UCSD-AML1 (cell line): ENCODE data around the gene ZNF667.
A peak's percentile ranks its signal among the peaks of the same experiment; 100 is the strongest.

ENCODE experiments used
- DNase-seq: peaks from one replicate; lab custom pipeline; 2025; ENCODE audit not compliant: unreplicated experiment; lab: John Stamatoyannopoulos, UW

ZNF667 gene

DNA sequence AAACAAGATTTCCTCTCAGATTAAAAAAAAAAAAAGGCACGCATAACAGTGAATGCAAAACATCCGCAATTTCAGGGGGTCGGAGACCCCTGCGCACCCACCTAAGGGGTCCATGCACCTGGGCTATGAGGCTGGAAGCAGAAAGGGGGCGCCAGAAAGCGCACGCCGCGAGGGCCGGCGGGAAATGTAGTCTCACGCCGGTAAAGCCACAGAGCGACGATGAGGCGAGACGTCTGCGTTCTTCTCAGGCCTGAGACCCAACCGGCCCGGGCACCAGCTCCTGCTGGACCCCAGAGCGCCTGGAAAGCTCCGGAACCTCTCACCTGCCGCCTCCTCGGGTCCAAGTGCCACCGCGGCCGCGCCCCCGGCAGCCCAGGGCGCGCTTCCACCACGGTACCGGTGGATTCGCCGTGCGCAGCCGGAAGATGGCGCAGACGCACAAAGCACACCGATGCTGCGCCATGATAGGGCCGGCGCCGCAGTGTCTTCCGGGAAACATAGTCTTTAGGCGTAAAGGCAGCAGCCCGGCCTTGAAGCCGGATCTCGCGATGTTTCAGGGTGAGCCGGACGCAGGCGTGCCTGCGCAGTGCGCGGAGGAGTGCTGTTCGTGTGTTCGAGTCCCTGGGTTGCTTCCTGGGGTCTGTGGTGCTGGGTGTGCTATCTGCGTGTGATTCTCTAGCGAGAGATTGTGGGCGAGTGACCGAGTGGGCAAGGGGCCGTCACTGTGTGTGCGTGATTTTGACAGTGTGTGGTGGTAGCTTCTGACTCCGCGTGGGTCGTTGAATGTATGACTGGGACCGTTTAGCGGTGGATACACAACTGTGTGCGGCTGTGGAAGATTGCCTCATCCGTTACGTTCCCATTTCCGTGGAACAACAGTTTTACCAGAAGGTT lies 83.8 kb downstream of the ZNF667 start, which contains the start of gene ZNF582:
Gene ZNF582 (minus strand): TSS at position 416 of the 894 bp plus-strand sequence. CDS start 1,782 bp downstream, outside the sequence.
- DNase-seq, result peak; percentile 90
